GM19324 (cell line): ENCODE results near the gene ZNF30.
"Not testable (repeated sequence)": the region's sequence is repeated elsewhere in the genome, so short reads cannot be mapped to it uniquely, and the experiment has no call there.

Source experiments
- ATAC-seq: cut with Tn5 transposase; IDR thresholded peaks from one replicate; pipeline ENCODE4 v1.9.1; 2021; ENCODE audit warnings: mild to moderate bottlenecking, moderate library complexity; ENCODE audit not compliant: unreplicated experiment, low FRiP score

The ZNF30 gene

DNA sequence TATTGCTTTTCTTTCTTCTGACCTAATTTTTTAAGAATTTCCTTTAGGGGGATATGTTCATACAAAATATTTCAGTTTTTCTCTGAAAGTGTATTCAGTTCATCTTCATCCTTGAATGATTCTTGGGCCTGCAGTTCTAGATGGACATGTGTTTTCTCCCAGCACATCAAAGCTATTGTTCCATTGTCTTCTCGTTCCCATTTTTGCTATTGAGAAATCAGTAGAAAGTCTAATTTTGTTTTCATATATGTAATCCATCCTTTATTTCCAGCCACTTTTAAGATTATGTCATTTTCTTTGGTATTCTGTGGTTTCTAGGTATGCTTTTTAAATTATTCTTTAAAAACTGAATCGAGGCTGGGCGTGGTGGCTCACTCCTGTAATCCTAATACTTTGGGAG, 57.6 kb downstream of the ZNF30 start:
- no peak for ATAC-seq

DNA sequence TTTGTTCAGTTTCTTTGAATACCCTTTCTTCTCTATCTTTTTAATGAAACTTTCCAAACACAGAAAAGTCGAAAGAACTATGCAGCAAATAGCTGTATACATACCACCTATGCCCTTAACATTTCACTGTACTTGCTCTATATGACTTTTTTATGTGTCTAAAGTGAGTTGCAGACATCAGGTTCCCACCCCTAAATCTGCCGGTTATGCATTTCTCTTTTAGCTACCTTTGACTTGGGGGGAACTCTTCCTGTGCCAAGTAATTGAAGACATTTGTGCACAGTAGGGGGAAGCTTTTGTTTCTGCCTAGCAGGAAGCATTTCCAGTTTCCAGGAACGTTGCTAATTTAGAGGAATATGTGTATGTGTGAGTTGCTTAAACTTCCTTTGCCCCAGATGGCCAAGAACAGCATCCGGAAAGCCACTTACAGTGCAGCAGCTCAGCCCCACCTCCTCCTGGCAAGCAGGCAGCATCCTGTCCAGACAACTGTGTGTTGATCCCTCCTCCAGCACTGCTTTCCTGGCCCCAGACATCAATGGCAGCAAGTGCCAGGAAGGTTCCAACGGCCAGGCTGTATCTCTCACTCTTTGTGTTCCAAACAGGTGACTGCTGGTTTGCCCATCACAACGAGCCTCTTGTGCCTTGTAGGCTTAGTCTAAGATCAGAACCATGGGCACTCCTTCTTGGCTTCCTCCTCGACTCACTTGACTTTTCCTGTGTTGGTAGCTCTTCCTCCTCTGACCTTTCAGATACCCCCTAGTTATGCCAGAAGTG, 58.7 kb downstream of the ZNF30 start:
- no peak for ATAC-seq

DNA sequence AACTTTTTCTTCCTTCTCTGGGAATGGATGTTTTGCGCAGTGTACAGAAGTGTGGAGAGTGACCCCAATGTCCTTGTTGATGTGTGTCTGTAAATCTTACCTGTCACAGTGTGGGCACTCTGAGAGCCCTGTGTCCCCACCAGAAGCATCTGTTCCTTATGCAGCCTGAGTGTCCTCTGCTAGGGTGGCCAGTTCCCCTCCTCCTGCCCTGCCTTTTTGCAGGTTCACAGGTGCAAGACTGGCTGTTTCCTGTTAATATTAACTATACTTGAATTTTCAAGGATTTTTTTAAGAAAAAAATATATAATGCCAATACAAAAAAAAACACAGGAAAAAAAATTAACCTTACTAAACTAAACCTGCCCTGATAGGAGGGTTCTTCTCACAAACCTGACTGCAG, 61.4 kb downstream of the ZNF30 start:
- ATAC-seq, result no peak

DNA sequence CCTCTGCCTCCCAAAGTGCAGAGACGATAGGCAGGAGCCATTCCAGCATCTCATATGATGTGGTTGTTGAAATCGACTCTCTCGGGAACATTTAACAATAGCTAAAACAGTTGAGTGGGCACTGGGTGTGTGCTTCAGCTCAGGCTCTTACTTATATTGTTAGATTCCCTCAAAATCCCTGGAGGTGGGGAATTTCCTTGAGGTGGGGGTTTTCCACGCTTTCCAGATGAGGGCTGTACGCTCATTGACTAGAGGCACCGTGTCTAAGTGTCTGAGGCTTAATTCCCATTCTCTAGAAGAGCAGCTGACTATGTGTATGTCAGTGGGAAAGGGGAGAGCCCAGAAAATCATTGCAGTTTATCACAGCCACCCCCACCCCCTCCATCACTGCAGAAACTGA, 62.6 kb downstream of the ZNF30 start:
- no peak for ATAC-seq

DNA sequence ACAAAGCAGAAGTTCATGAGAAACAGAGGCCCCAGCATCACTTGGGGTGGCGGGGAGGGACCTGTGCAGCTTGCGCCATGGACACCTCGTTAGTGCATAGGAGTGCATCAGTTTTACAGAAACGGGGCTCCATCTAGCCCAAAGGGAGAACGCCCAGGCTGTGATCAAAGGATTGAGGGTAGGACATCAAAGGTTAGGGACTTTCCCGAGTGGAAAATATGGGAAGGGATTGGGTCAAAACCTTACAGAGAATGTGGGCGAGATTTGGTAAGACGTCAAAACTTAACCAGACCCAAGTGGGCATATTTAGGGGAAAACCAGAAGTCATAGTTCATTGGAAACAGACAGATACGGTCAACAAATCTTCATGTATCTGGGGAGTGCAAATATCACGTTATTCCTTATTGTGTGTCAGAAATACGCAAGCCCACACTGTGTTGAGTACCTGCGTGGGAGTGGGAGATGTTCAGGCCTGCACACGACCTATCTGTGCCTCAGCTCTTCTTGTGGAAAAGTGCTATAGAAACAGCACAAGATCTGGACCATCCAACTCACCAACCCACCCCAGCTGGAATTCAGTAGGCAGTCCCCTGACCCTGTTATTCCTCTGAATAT, 64.0 kb downstream of the ZNF30 start:
- no peak for ATAC-seq

DNA sequence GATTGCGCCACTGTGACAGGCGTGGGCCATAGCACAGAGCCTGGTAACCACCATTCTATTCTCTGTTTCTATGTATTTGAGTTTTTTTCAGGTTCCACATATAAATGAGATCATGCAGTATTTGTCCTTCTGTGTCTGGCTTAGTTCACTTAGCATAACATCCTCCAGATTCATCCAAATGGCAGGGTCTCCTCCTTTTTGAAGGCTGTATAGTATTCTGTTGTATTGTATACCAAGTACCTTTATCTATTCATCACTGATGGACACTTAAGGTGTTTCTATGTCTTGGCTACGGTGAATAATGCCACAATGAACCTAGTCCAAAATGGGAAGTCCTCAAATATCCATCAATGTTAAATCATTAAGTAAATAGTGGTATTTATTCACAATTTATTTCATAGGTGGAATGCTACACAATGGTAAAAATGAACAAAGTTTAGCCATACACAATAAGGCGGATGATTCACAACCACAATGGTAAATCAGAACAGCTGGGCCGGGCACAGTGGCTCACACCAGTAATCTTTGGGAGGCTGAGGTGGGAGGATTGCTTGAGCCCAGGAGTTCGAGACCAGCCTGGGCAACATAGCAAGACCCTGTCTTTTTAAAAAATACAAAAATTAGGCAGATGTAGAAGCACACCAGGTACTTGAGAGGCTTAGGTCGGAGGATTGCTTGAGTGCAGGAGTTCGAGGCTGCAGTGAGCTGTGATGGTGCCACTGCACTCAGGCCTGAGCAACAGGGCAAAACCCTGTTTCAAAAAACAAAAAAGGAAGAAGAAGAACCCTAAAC, 65.0 kb downstream of the ZNF30 start:
- ATAC-seq, result no peak

DNA sequence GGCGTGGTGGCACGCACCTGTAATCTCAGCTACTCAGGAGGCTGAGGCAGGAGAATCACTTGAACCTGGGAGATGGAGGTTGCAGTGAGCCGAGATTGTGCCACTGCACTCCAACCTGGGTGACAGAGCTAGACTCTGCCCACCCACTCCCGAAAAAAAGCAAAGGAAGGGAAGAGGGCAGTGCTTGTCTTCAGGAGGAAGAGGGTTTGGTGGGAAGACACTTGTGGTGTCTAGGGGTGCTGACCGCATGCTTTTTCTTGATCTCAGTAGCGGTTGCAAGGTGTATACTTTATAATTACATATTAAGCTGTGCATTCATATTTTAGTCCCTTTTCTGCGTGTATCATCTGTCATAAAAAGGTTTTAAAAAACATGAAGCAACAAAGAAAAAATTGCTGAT, 65.9 kb downstream of the ZNF30 start:
- not testable (repeated sequence) for ATAC-seq

DNA sequence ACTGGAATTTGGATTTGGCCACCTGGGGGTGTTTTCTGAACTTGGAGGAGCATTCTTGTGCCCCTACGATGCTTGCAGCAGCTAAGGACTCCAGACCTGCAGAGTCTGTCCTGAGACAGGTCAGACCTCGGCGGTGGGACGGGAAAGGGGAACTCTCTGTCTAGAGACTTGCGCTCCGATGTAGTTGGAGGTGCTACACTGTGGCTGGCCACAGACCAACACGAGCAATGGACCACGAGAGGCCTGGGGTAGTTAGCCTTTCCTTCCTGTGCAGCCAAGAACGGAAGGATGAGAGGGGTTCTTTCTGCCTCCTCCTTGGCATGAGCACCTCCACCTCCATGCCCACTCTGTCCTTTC, 67.6 kb downstream of the ZNF30 start:
- ATAC-seq, result no peak
